GM23338 (cell line): ENCODE results near the gene MPP3. TPM values are rescaled to one million over a fixed set of nuclear protein-coding genes. Genes with fewer than 3 reads are reported as not detected.

Experiments used
- ATAC-seq: fragments of 200-7000 bp; cut with Tn5 transposase; 3 replicates; pipeline ENCODE4 v1.9.1; 2020
- DNase-seq: peaks from one replicate; pipeline ENCODE4 v3.0.0-alpha.2; 2015; ENCODE audit warnings: low spot score
- H2AFZ ChIP-seq: fragments of 200-600 bp; sonication (generic); 2 replicates; pipeline ENCODE4 v1.8.0; 2016; ENCODE audit warnings: antibody characterized with exemption, mild to moderate bottlenecking, moderate library complexity
- H3F3A ChIP-seq: fragments of 200-600 bp; sonication (generic); replicated peaks from 2 replicates; pipeline ENCODE4 v1.8.0; 2017; ENCODE audit warnings: antibody characterized with exemption, mixed run types, low read depth
- H3K27ac ChIP-seq: fragments of 200-600 bp; sonication (generic); 2 replicates; pipeline ENCODE4 v1.6.1; 2016; ENCODE audit warnings: low read depth
- H3K27me3 ChIP-seq: fragments of 200-600 bp; sonication (generic); 2 replicates; pipeline ENCODE4 v1.8.0; 2016; ENCODE audit warnings: mild to moderate bottlenecking, mixed run types, moderate library complexity; ENCODE audit not compliant: insufficient read depth
- H3K36me3 ChIP-seq: fragments of 200-600 bp; sonication (generic); 2 replicates; pipeline ENCODE4 v1.8.0; 2016; ENCODE audit warnings: mild to moderate bottlenecking; ENCODE audit not compliant: insufficient read depth
- H3K4me1 ChIP-seq: fragments of 200-600 bp; sonication (generic); 2 replicates; pipeline ENCODE4 v1.8.0; 2016; ENCODE audit warnings: mild to moderate bottlenecking, moderate library complexity; ENCODE audit not compliant: insufficient read depth
- H3K4me2 ChIP-seq: fragments of 200-600 bp; sonication (generic); 2 replicates; pipeline ENCODE4 v1.7.1; 2017; ENCODE audit warnings: mixed run types
- H3K4me3 ChIP-seq: fragments of 200-600 bp; sonication (generic); 2 replicates; pipeline ENCODE4 v1.6.1; 2016; ENCODE audit warnings: mixed run types
- H3K79me2 ChIP-seq: fragments of 200-600 bp; sonication (generic); replicated peaks from 2 replicates; pipeline ENCODE4 v1.8.0; 2017; ENCODE audit warnings: mild to moderate bottlenecking; ENCODE audit not compliant: insufficient read depth
- H3K9me2 ChIP-seq: fragments of 200-600 bp; sonication (generic); 2 replicates; pipeline ENCODE4 v1.8.0; 2017; ENCODE audit not compliant: insufficient read depth
- H4K20me1 ChIP-seq: fragments of 200-600 bp; sonication (generic); replicated peaks from 2 replicates; pipeline ENCODE4 v1.8.0; 2017; ENCODE audit warnings: mild to moderate bottlenecking; ENCODE audit not compliant: insufficient read depth
- H3K27ac Mint-ChIP-seq: 2 replicates; pipeline ENCODE4 v1.8.0; 2020; ENCODE audit warnings: inconsistent platforms, mild to moderate bottlenecking, moderate library complexity, mixed read lengths
- H3K27me3 Mint-ChIP-seq: 3 replicates; pipeline ENCODE4 v1.8.0; 2022; ENCODE audit warnings: low read depth, mild to moderate bottlenecking, moderate library complexity, mixed read lengths, inconsistent platforms; ENCODE audit not compliant: insufficient read depth, poor library complexity
- H3K36me3 Mint-ChIP-seq: 3 replicates; pipeline ENCODE4 v1.8.0; 2021; ENCODE audit warnings: low read depth, mild to moderate bottlenecking, inconsistent platforms, moderate library complexity, mixed read lengths
- H3K4me1 Mint-ChIP-seq: 3 replicates; pipeline ENCODE4 v1.8.0; 2020; ENCODE audit warnings: mild to moderate bottlenecking, inconsistent platforms, mixed read lengths
- H3K4me3 Mint-ChIP-seq: 3 replicates; pipeline ENCODE4 v1.8.0; 2021; ENCODE audit warnings: moderate library complexity, mild to moderate bottlenecking, inconsistent platforms, mixed read lengths
- H3K9me3 Mint-ChIP-seq: 3 replicates; pipeline ENCODE4 v1.8.0; 2020; ENCODE audit warnings: moderate library complexity, mild to moderate bottlenecking, inconsistent platforms, mixed read lengths
- CREB1 ChIP-seq: fragments of 250-450 bp; sonication (Bioruptor Pico); IDR thresholded peaks from 2 replicates; pipeline ENCODE4 v1.5.0; 2020; ENCODE audit warnings: low read depth, mild to moderate bottlenecking, moderate library complexity
- EZH2 ChIP-seq: fragments of 200-600 bp; sonication (generic); IDR thresholded peaks from one replicate; pipeline ENCODE4 v1.8.0; 2017; ENCODE audit warnings: antibody characterized with exemption, mild to moderate bottlenecking, low read depth; ENCODE audit not compliant: unreplicated experiment
- EZH2phosphoT487 ChIP-seq: fragments of 200-600 bp; sonication (generic); IDR thresholded peaks from one replicate; pipeline ENCODE4 v1.8.1; 2018; ENCODE audit warnings: antibody characterized with exemption; ENCODE audit not compliant: unreplicated experiment
- JUNB ChIP-seq: IDR thresholded peaks from one replicate; pipeline ENCODE4 v1.6.1; 2016; ENCODE audit warnings: antibody characterized with exemption; ENCODE audit not compliant: unreplicated experiment
- NANOG ChIP-seq: IDR thresholded peaks from 2 replicates; pipeline ENCODE4 v1.6.1; 2016; ENCODE audit warnings: antibody characterized with exemption, borderline replicate concordance
- POLR2AphosphoS5 ChIP-seq: IDR thresholded peaks from 2 replicates; pipeline ENCODE4 v1.6.1; 2016; ENCODE audit warnings: antibody characterized with exemption, low read depth
- STAT1 ChIP-seq: IDR thresholded peaks from one replicate; pipeline ENCODE4 v1.6.1; 2016; ENCODE audit warnings: antibody characterized with exemption; ENCODE audit not compliant: unreplicated experiment
- ZNF114 ChIP-seq: fragments of 250-450 bp; sonication (Bioruptor Pico); IDR thresholded peaks from 2 replicates; pipeline ENCODE4 v1.5.0; 2020; ENCODE audit warnings: mild to moderate bottlenecking, moderate library complexity
- ZNF331 ChIP-seq: fragments of 250-450 bp; sonication (Bioruptor Pico); IDR thresholded peaks from 2 replicates; pipeline ENCODE4 v1.5.0; 2020; ENCODE audit warnings: low read depth, mild to moderate bottlenecking, moderate library complexity
- polyA plus RNA-seq: library from polyadenylated mRNA; unstranded; fragments of >200 nt; fragmentation: Nextera tagmentation; extraction: Ambion mirVana; gene quantifications from 2 replicates; pipeline ENCODE4 v1.2.1, GENCODE V29; 2016
- total RNA-seq: library from RNA; depleted of rRNA; stranded (reverse); fragments of >200 nt; shearing (Covaris generic); gene quantifications from 2 replicates; pipeline ENCODE4 v1.2.3, GENCODE V29; 2014
- TF ChIP-seq, protein P1 (sequence below): fragments of 250-450 bp; sonication (Bioruptor Pico); IDR thresholded peaks from 2 replicates; pipeline ENCODE4 v1.5.0; 2020; ENCODE audit warnings: mild to moderate bottlenecking, moderate library complexity
- TF ChIP-seq, protein P2 (sequence below), 2 experiments: fragments of 200-600 bp in 1 of 2; sonication (generic) in 1 of 2; conservative IDR thresholded peaks; 2 replicates each; pipeline versions ENCODE4 v1.5.1 to v1.6.1; 2016 to 2017; ENCODE audit warnings: antibody characterized with exemption in 2 of 2, low read depth in 2 of 2, mild to moderate bottlenecking in 2 of 2, moderate library complexity in 1 of 2
- TF ChIP-seq, protein P3 (sequence below): IDR thresholded peaks from one replicate; pipeline ENCODE4 v1.6.1; 2018; ENCODE audit warnings: antibody characterized with exemption; ENCODE audit not compliant: unreplicated experiment
- TF ChIP-seq, protein P4 (sequence below): IDR thresholded peaks from 2 replicates; pipeline ENCODE4 v1.6.1; 2016; ENCODE audit warnings: antibody characterized with exemption

Gene MPP3
- total and polyA plus RNA-seq, 2 experiments from 2014 or later: 6.6 to 7.4 TPM

DNA sequence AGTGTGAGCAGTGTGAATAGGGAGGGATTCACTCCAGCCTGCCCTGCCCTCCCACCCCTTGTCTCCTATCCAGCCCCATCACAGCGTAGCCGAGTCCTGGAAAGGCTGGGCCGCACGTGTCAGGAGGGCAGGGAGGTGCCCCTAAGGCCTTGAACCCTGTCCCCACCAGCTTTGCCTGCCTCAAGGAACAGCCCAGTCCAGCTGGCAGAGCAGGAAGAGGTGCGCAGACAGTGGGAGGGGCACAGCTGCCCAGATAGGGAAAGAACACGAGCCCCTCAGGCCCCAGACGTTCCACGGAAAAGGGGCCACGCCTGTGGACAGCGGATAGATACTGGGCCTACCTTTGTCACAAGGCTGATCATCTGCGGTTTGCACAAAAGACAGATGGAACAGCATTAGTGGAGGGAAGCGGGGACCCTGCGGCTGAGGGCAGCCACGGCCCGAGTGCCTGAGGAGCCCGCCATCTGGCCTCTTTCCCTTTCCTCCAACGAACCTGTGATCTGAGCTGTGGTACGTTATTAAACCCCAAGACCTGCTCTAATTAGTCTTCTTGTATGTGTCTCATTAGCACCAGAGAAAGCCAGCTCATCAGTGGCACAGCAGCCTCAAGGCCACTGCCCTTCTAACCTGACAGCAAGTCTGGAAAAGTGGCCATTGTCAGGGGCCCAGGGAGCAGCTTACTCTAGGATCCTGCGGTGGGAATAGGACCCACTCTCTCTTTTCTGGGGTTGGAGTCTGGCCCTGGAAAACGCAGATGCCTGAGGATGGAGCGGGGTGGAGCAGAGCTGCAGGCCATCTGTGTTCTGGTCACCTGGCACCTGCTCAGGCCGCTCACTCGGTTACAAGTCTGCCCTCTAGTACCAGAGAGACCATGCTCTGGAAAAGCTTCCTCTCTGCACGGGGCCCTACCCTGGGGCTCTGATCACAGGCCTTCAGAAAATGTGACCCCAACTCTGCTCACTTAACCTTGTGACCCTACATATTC is 16.3 kb downstream of the MPP3 start:
- no peaks in the 10 kb centered on the region; the same call in 2 of the 3 replicates for H3K36me3 Mint-ChIP-seq
- peaks cover 6% of the 10 kb centered on the region for H3K4me1 Mint-ChIP-seq
- H3K4me3 ChIP-seq: no peak overlapping the region
- no peaks in the 10 kb centered on the region for H3K36me3 ChIP-seq
- H3K4me1 ChIP-seq: no peaks in the 10 kb centered on the region
- no peak overlapping the region for H3K27ac ChIP-seq
- no peak overlapping the region for H3K4me3 Mint-ChIP-seq
- no peaks in the 10 kb centered on the region for H3K79me2 ChIP-seq
- no peak for ATAC-seq
- no peaks in the 10 kb centered on the region for H3F3A ChIP-seq
- H3K27me3 ChIP-seq: no peaks in the 10 kb centered on the region
- no peak overlapping the region for H3K27ac Mint-ChIP-seq
- H3K9me2 ChIP-seq: no peaks in the 10 kb centered on the region
- H3K27me3 Mint-ChIP-seq: peaks cover 2% of the 10 kb centered on the region
- H3K4me2 ChIP-seq: no peak overlapping the region
- no peaks in the 10 kb centered on the region for H4K20me1 ChIP-seq
- no peak overlapping the region for H2AFZ ChIP-seq
- no peaks in the 10 kb centered on the region for H3K9me3 Mint-ChIP-seq
- TF ChIP-seq ZNF331: no peak
- TF ChIP-seq, protein P1, sequence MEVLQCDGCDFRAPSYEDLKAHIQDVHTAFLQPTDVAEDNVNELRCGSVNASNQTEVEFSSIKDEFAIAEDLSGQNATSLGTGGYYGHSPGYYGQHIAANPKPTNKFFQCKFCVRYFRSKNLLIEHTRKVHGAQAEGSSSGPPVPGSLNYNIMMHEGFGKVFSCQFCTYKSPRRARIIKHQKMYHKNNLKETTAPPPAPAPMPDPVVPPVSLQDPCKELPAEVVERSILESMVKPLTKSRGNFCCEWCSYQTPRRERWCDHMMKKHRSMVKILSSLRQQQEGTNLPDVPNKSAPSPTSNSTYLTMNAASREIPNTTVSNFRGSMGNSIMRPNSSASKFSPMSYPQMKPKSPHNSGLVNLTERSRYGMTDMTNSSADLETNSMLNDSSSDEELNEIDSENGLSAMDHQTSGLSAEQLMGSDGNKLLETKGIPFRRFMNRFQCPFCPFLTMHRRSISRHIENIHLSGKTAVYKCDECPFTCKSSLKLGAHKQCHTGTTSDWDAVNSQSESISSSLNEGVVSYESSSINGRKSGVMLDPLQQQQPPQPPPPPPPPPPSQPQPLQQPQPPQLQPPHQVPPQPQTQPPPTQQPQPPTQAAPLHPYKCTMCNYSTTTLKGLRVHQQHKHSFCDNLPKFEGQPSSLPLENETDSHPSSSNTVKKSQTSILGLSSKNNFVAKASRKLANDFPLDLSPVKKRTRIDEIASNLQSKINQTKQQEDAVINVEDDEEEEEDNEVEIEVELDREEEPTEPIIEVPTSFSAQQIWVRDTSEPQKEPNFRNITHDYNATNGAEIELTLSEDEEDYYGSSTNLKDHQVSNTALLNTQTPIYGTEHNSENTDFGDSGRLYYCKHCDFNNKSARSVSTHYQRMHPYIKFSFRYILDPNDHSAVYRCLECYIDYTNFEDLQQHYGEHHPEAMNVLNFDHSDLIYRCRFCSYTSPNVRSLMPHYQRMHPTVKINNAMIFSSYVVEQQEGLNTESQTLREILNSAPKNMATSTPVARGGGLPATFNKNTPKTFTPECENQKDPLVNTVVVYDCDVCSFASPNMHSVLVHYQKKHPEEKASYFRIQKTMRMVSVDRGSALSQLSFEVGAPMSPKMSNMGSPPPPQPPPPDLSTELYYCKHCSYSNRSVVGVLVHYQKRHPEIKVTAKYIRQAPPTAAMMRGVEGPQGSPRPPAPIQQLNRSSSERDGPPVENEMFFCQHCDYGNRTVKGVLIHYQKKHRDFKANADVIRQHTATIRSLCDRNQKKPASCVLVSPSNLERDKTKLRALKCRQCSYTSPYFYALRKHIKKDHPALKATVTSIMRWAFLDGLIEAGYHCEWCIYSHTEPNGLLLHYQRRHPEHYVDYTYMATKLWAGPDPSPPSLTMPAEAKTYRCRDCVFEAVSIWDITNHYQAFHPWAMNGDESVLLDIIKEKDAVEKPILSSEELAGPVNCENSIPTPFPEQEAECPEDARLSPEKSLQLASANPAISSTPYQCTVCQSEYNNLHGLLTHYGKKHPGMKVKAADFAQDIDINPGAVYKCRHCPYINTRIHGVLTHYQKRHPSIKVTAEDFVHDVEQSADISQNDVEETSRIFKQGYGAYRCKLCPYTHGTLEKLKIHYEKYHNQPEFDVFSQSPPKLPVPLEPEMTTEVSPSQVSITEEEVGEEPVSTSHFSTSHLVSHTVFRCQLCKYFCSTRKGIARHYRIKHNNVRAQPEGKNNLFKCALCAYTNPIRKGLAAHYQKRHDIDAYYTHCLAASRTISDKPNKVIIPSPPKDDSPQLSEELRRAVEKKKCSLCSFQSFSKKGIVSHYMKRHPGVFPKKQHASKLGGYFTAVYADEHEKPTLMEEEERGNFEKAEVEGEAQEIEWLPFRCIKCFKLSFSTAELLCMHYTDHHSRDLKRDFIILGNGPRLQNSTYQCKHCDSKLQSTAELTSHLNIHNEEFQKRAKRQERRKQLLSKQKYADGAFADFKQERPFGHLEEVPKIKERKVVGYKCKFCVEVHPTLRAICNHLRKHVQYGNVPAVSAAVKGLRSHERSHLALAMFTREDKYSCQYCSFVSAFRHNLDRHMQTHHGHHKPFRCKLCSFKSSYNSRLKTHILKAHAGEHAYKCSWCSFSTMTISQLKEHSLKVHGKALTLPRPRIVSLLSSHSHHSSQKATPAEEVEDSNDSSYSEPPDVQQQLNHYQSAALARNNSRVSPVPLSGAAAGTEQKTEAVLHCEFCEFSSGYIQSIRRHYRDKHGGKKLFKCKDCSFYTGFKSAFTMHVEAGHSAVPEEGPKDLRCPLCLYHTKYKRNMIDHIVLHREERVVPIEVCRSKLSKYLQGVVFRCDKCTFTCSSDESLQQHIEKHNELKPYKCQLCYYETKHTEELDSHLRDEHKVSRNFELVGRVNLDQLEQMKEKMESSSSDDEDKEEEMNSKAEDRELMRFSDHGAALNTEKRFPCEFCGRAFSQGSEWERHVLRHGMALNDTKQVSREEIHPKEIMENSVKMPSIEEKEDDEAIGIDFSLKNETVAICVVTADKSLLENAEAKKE: no peak
- TF ChIP-seq CREB1 (CRISPR knock-in tag): no peak
- no peak for TF ChIP-seq EZH2phosphoT487
- no peak for TF ChIP-seq STAT1
- TF ChIP-seq, protein P2, sequence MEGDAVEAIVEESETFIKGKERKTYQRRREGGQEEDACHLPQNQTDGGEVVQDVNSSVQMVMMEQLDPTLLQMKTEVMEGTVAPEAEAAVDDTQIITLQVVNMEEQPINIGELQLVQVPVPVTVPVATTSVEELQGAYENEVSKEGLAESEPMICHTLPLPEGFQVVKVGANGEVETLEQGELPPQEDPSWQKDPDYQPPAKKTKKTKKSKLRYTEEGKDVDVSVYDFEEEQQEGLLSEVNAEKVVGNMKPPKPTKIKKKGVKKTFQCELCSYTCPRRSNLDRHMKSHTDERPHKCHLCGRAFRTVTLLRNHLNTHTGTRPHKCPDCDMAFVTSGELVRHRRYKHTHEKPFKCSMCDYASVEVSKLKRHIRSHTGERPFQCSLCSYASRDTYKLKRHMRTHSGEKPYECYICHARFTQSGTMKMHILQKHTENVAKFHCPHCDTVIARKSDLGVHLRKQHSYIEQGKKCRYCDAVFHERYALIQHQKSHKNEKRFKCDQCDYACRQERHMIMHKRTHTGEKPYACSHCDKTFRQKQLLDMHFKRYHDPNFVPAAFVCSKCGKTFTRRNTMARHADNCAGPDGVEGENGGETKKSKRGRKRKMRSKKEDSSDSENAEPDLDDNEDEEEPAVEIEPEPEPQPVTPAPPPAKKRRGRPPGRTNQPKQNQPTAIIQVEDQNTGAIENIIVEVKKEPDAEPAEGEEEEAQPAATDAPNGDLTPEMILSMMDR (conservative IDR thresholded peaks at IDR 0.05; ENCODE audit: low read depth in 2 of 2): no peak
- TF ChIP-seq EZH2: no peak
- TF ChIP-seq, protein P3, sequence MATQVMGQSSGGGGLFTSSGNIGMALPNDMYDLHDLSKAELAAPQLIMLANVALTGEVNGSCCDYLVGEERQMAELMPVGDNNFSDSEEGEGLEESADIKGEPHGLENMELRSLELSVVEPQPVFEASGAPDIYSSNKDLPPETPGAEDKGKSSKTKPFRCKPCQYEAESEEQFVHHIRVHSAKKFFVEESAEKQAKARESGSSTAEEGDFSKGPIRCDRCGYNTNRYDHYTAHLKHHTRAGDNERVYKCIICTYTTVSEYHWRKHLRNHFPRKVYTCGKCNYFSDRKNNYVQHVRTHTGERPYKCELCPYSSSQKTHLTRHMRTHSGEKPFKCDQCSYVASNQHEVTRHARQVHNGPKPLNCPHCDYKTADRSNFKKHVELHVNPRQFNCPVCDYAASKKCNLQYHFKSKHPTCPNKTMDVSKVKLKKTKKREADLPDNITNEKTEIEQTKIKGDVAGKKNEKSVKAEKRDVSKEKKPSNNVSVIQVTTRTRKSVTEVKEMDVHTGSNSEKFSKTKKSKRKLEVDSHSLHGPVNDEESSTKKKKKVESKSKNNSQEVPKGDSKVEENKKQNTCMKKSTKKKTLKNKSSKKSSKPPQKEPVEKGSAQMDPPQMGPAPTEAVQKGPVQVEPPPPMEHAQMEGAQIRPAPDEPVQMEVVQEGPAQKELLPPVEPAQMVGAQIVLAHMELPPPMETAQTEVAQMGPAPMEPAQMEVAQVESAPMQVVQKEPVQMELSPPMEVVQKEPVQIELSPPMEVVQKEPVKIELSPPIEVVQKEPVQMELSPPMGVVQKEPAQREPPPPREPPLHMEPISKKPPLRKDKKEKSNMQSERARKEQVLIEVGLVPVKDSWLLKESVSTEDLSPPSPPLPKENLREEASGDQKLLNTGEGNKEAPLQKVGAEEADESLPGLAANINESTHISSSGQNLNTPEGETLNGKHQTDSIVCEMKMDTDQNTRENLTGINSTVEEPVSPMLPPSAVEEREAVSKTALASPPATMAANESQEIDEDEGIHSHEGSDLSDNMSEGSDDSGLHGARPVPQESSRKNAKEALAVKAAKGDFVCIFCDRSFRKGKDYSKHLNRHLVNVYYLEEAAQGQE: no peak
- TF ChIP-seq POLR2AphosphoS5: no peak
- TF ChIP-seq JUNB: no peak
- TF ChIP-seq ZNF114 (CRISPR knock-in tag): no peak
- TF ChIP-seq NANOG: no peak
- TF ChIP-seq, protein P4, sequence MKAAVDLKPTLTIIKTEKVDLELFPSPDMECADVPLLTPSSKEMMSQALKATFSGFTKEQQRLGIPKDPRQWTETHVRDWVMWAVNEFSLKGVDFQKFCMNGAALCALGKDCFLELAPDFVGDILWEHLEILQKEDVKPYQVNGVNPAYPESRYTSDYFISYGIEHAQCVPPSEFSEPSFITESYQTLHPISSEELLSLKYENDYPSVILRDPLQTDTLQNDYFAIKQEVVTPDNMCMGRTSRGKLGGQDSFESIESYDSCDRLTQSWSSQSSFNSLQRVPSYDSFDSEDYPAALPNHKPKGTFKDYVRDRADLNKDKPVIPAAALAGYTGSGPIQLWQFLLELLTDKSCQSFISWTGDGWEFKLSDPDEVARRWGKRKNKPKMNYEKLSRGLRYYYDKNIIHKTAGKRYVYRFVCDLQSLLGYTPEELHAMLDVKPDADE: no peak
- no peak for DNase-seq
